Dermis blood vessel endothelial cell (primary cell): ENCODE results near the gene NHERF2. TPM values are rescaled to one million over a fixed set of nuclear protein-coding genes. Genes with fewer than 3 reads are reported as not detected.

ENCODE experiments used
- DNase-seq: peaks from one replicate; pipeline ENCODE4 v3.0.0; 2010
- total RNA-seq: library from RNA; depleted of rRNA; stranded (reverse); fragments of >200 nt; gene quantifications from 2 replicates; pipeline ENCODE4 v1.2.3, GENCODE V29; 2014

The NHERF2 gene
- total RNA-seq, 1 donor from 2014 or later = 33.5 TPM

DNA sequence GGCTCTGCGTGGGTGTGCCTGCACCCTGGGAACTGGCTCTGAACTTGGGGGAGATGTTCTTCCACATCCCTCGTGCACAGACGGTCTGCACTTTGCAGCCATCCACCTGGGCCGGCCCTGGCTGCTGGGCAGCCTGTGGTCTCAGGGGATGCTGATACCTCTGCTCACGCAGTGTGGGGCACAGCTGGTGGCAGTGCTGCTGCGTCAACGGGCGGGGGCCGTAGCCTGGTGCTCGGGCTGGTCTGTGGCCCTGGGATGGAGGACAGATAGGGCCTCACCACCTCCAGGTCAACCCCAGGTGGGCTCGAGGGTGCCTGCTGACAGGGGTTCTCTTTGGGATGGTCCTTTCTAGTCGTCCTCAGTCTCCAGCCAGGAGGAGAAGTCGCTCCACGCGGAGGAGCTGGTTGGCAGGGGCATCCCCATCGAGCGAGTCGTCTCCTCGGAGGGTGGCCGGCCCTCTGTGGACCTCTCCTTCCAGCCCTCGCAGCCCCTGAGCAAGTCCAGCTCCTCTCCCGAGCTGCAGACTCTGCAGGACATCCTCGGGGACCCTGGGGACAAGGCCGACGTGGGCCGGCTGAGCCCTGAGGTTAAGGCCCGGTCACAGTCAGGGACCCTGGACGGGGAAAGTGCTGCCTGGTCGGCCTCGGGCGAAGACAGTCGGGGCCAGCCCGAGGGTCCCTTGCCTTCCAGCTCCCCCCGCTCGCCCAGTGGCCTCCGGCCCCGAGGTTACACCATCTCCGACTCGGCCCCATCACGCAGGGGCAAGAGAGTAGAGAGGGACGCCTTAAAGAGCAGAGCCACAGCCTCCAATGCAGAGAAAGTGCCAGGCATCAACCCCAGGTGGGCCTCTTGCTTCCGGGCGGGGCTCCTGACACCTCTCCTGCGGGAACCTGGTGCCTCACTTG, 57.4 kb downstream of the NHERF2 start:
- DNase-seq = no peak

- DNase-seq = no peak
Measured at GRCh38 chr16:2084895-2085625, 58.4 kb downstream of the NHERF2 start.

DNA sequence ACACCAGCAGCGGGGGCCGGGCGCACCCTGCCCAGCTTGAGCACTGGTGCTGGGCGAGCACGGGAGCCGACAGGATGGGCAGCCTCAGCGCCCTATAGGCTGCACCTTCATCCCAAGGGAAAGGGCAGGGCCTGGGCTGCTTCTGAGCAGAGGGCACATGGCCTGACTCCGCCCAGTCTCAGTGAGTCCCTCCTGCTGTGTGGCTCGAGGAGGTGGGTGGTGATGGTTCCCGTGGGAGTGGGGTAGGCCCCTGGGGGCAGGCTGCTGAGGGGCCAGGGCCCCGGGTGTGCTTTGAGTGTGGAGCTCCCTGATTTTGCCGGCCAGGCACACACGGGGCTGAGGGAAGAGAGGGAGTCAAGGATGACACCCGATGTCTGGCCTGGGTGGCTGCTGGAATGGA, 59.0 kb downstream of the NHERF2 start:
- DNase-seq = no peak

DNA sequence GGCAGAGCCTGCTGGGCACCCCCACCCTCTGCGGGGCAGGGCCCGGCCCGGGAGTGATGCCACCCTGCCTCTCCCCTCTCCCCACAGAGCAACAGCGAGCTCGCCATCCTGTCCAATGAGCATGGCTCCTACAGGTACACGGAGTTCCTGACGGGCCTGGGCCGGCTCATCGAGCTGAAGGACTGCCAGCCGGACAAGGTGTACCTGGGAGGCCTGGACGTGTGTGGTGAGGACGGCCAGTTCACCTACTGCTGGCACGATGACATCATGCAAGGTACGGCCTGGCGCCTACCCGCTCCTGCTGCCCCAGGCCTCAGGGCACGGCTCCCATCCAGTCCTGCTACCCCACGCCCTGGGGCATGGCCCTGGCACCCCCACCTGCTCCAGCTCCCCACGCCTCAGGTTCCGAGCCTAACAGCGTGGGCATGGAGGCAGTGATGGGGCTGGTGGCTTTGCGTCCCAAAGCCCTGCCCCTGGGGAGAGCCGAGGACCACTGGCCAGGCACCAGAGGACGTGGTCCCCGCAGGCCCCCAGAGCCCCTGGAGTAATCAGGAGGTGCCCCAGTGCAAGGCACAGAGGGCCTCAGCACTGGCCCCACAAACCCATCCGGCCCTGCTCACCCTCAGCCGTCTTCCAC, 59.5 kb downstream of the NHERF2 start:
- no peak for DNase-seq

DNA sequence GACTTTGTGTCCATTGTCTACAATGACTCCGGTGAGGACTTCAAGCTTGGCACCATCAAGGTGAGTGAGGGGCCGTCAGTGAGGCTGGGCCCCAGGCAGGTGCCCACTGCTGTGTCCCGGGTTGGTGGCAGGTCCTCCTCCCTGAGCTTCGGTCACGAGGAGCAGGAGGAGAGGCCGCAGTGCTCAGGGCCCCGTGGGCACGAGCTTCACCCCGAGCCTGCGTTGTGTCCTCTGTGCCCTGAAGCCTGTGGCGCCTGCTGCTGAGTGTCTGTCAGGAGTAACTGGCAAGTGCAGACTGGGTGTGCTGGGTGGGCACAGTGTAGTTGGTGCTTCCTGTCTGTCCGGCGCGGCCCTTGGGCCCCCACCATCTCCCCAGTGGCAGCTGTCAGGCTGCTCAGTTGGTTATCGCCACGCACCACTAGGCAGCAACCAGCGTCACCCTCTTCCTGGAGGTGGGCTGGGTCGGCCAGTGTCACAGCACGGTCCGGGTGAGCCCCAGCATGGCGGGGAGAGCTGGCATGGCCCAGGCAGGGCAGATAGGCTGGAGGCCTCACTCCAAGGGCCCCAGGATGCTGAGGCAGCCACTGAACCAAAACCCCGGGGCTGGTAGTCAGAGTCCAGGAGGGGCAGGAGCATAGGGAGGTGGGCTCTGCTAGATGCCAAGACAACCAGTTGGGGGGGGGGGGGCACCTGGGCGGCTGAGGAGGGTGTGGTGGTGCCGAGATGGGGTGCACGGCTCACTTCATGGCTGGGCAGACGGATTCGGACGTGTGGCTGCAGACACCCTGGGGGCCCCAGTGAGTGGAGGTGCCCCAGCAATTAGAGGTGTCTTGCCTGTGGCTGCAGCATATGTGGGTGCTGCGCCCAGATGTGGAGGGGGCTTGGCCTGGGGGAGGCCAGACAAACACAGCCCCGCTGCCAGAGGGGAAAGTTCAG, 60.4 kb downstream of the NHERF2 start:
- DNase-seq = no peak

DNA sequence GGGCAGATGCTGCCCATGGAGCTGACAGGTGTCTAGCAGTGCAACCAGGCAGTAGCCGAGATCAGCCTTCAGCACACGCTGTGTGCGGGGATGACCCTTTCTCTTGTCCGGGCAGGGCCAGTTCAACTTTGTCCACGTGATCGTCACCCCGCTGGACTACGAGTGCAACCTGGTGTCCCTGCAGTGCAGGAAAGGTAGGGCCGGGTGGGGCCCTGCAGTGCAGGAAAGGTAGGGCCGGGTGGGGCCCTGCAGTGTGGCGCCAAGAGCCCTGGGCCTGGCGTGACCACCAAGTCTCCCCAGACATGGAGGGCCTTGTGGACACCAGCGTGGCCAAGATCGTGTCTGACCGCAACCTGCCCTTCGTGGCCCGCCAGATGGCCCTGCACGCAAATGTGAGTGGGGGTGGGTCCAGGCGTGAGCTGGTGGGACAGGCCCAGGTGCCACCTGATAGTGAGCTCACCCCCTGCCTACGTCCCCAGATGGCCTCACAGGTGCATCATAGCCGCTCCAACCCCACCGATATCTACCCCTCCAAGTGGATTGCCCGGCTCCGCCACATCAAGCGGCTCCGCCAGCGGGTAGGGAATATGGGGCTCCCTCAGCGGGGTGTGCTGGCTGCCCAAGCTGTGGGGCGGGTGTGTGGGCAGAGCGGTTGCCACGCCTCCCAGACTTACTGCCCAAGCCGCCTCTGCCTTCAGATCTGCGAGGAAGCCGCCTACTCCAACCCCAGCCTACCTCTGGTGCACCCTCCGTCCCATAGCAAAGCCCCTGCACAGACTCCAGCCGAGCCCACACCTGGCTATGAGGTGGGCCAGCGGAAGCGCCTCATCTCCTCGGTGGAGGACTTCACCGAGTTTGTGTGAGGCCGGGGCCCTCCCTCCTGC, 61.3 kb downstream of the NHERF2 start:
- DNase-seq = no peak

Other genes starting within 250 kb of the NHERF2 start
- 57.6 and 82.2 TPM in 2 replicates for gene SPSB3, start 244.3 kb upstream of the NHERF2 start, total RNA-seq
- 91.8 and 110 TPM in 2 replicates for gene NUBP2, start 243.9 kb upstream of the NHERF2 start, total RNA-seq
- gene IGFALS, start 233.2 kb upstream of the NHERF2 start, total RNA-seq = not detected in 2 replicates
- 76.5 and 89.2 TPM in 2 replicates for gene HAGH, start 200.1 kb upstream of the NHERF2 start, total RNA-seq
- gene FAHD1, start 199.7 kb upstream of the NHERF2 start, total RNA-seq = 79.7 and 82.4 TPM in 2 replicates
- not detected in 2 replicates for gene MEIOB, start 154.7 kb upstream of the NHERF2 start, total RNA-seq
- not detected in 2 replicates for gene HS3ST6, start 108.5 kb upstream of the NHERF2 start, total RNA-seq
- 6.6 and 8.1 TPM in 2 replicates for gene MSRB1, start 83.7 kb upstream of the NHERF2 start, total RNA-seq
- gene RPL3L, start 72.2 kb upstream of the NHERF2 start, total RNA-seq = not detected in 2 replicates
- 107 and 149 TPM in 2 replicates for gene NDUFB10, start 67.4 kb upstream of the NHERF2 start, total RNA-seq
- 1,669 and 1,784 TPM in 2 replicates for gene RPS2, start 62.1 kb upstream of the NHERF2 start, total RNA-seq
- gene RNF151, start 60.0 kb upstream of the NHERF2 start, total RNA-seq = not detected in 2 replicates
- gene TBL3, start 54.8 kb upstream of the NHERF2 start, total RNA-seq = 46.1 and 71.8 TPM in 2 replicates
- 0.34 TPM in 1 of 2 replicates, not detected in the other for gene NOXO1, start 45.4 kb upstream of the NHERF2 start, total RNA-seq
- gene GFER, start 42.7 kb upstream of the NHERF2 start, total RNA-seq = 9.0 and 13.4 TPM in 2 replicates
- 1.6 and 2.4 TPM in 2 replicates for gene SYNGR3, start 36.9 kb upstream of the NHERF2 start, total RNA-seq
- 19.1 and 28.2 TPM in 2 replicates for gene ZNF598, start 17.1 kb upstream of the NHERF2 start, total RNA-seq
- gene NPW, start 7.1 kb upstream of the NHERF2 start, total RNA-seq = 0.17 and 1.2 TPM in 2 replicates
- 27.7 and 32.3 TPM in 2 replicates for gene NTHL1, start 20.9 kb downstream of the NHERF2 start, total RNA-seq
- gene TSC2, start 21.1 kb downstream of the NHERF2 start, total RNA-seq = 40.8 and 59.3 TPM in 2 replicates
- gene PKD1, start 109.0 kb downstream of the NHERF2 start, total RNA-seq = 55.6 and 77.1 TPM in 2 replicates
- 0.34 and 0.84 TPM in 2 replicates for gene RAB26, start 121.7 kb downstream of the NHERF2 start, total RNA-seq
- 110 and 171 TPM in 2 replicates for gene TRAF7, start 128.9 kb downstream of the NHERF2 start, total RNA-seq
- 0.05 and 0.17 TPM in 2 replicates for gene CASKIN1, start 169.7 kb downstream of the NHERF2 start, total RNA-seq
- gene MLST8, start 178.6 kb downstream of the NHERF2 start, total RNA-seq = 16.0 and 25.6 TPM in 2 replicates
- 1.3 and 4.4 TPM in 2 replicates for gene BRICD5, start 184.0 kb downstream of the NHERF2 start, total RNA-seq
- 18.4 and 20.2 TPM in 2 replicates for gene PGP, start 187.9 kb downstream of the NHERF2 start, total RNA-seq
- 34.4 and 37.1 TPM in 2 replicates for gene E4F1, start 196.7 kb downstream of the NHERF2 start, total RNA-seq
- 0.51 and 0.56 TPM in 2 replicates for gene DNASE1L2, start 209.5 kb downstream of the NHERF2 start, total RNA-seq
- 32.3 and 37.8 TPM in 2 replicates for gene ECI1, start 224.7 kb downstream of the NHERF2 start, total RNA-seq
- gene RNPS1, start 241.2 kb downstream of the NHERF2 start, total RNA-seq = 61.8 and 85.0 TPM in 2 replicates